WTC11 (cell line): Measurements from ENCODE around the gene SETD2. TPM values are rescaled to one million over a fixed set of nuclear protein-coding genes. Genes with fewer than 3 reads are reported as not detected.

Experiments used
- ATAC-seq: fragments of 200-7000 bp; cut with Tn5 transposase; 2 replicates; pipeline ENCODE4 v1.10.0; 2021; ENCODE audit warnings: mild to moderate bottlenecking, moderate library complexity
- CTCF ChIA-PET: fragments of 300-600 bp; sonication (Branson Sonifier 250); formaldehyde crosslinking; loops from one replicate; lab custom pipeline; 2021; ENCODE audit warnings: antibody characterized with exemption; lab: Charles Lee
- POLR2A ChIA-PET: fragments of 350-600 bp; sonication (Branson Sonifier 250); formaldehyde crosslinking; loops from one replicate; lab custom pipeline; 2021; ENCODE audit warnings: antibody characterized with exemption; lab: Charles Lee
- DNase-seq: peaks from one replicate; pipeline ENCODE4 v3.0.0; 2021; ENCODE audit warnings: low spot score
- H3K27ac Mint-ChIP-seq: 2 replicates; pipeline ENCODE4 v1.8.0; 2021; ENCODE audit warnings: mixed read lengths
- H3K27me3 Mint-ChIP-seq: 2 replicates; pipeline ENCODE4 v1.8.0; 2021; ENCODE audit warnings: low read depth, mild to moderate bottlenecking, moderate library complexity, mixed read lengths
- H3K36me3 Mint-ChIP-seq: 2 replicates; pipeline ENCODE4 v1.8.0; 2021; ENCODE audit warnings: mixed read lengths
- H3K4me1 Mint-ChIP-seq: 2 replicates; pipeline ENCODE4 v1.8.0; 2022; ENCODE audit warnings: mixed read lengths
- H3K4me3 Mint-ChIP-seq: 2 replicates; pipeline ENCODE4 v1.8.0; 2021; ENCODE audit warnings: mild to moderate bottlenecking, moderate library complexity, mixed read lengths
- H3K9me3 Mint-ChIP-seq: 2 replicates; pipeline ENCODE4 v1.8.0; 2021; ENCODE audit warnings: mixed read lengths
- EMX1 ChIP-seq: fragments of 250-450 bp; sonication (Bioruptor Pico); IDR thresholded peaks from 2 replicates; pipeline ENCODE4 v1.8.0; 2021; ENCODE audit warnings: mild to moderate bottlenecking
- ESRRA ChIP-seq: sonication (generic); formaldehyde crosslinking; IDR thresholded peaks from 2 replicates; pipeline ENCODE4 v1.8.1; 2022; ENCODE audit warnings: mild to moderate bottlenecking, missing genetic modification reagents, borderline replicate concordance
- FOXK1 ChIP-seq: sonication (generic); formaldehyde crosslinking; IDR thresholded peaks from 2 replicates; pipeline ENCODE4 v1.8.0; 2022; ENCODE audit warnings: mild to moderate bottlenecking, moderate library complexity, missing genetic modification reagents
- GTF2I ChIP-seq: fragments of 250-450 bp; sonication (Bioruptor Pico); conservative IDR thresholded peaks from 2 replicates; pipeline ENCODE4 v1.4.0; 2021; ENCODE audit warnings: mild to moderate bottlenecking
- IRF2 ChIP-seq: sonication (generic); formaldehyde crosslinking; IDR thresholded peaks from 2 replicates; pipeline ENCODE4 v1.8.0; 2022; ENCODE audit warnings: low read depth, missing genetic modification reagents, borderline replicate concordance
- NFATC4 ChIP-seq: fragments of 250-450 bp; sonication (Bioruptor Pico); IDR thresholded peaks from 2 replicates; pipeline ENCODE4 v1.9.0; 2021; ENCODE audit warnings: mild to moderate bottlenecking
- RELA ChIP-seq: sonication (generic); formaldehyde crosslinking; IDR thresholded peaks from 2 replicates; pipeline ENCODE4 v1.8.1; 2022; ENCODE audit warnings: missing genetic modification reagents, mild to moderate bottlenecking, borderline replicate concordance
- RORB ChIP-seq: fragments of 250-450 bp; sonication (Bioruptor Pico); IDR thresholded peaks from 2 replicates; pipeline ENCODE4 v1.9.0; 2021; ENCODE audit warnings: mild to moderate bottlenecking
- SMAD3 ChIP-seq: sonication (generic); formaldehyde crosslinking; IDR thresholded peaks from 2 replicates; pipeline ENCODE4 v1.8.0; 2022; ENCODE audit warnings: missing genetic modification reagents, mild to moderate bottlenecking, borderline replicate concordance
- SOX15 ChIP-seq: fragments of 250-450 bp; sonication (Bioruptor Pico); IDR thresholded peaks from 2 replicates; pipeline ENCODE4 v1.9.0; 2021; ENCODE audit warnings: mild to moderate bottlenecking
- ZBTB21 ChIP-seq: sonication (generic); formaldehyde crosslinking; IDR thresholded peaks from 2 replicates; pipeline ENCODE4 v1.8.1; 2023; ENCODE audit warnings: mild to moderate bottlenecking, missing genetic modification reagents, borderline replicate concordance
- ZNF138 ChIP-seq: sonication (generic); formaldehyde crosslinking; conservative IDR thresholded peaks from 2 replicates; pipeline ENCODE4 v1.8.1; 2022; ENCODE audit warnings: mild to moderate bottlenecking, moderate library complexity, missing genetic modification reagents
- ZNF423 ChIP-seq: fragments of 250-450 bp; sonication (Bioruptor Pico); IDR thresholded peaks from 2 replicates; pipeline ENCODE4 v2.1.2; 2022; ENCODE audit warnings: mild to moderate bottlenecking, moderate library complexity
- total RNA-seq: library from RNA; stranded (reverse); gene quantifications from 3 replicates; pipeline ENCODE4 v1.2.3, GENCODE V29; 2021
- TF ChIP-seq, protein P1 (sequence below): sonication (generic); formaldehyde crosslinking; IDR thresholded peaks from 2 replicates; pipeline ENCODE4 v1.8.1; 2023; ENCODE audit warnings: mild to moderate bottlenecking, missing genetic modification reagents
- TF ChIP-seq, protein P2 (sequence below): fragments of 200-600 bp; IDR thresholded peaks from 2 replicates; pipeline ENCODE4 v1.8.0; 2022; ENCODE audit warnings: antibody characterized with exemption
- TF ChIP-seq, protein P3 (sequence below): sonication (generic); formaldehyde crosslinking; IDR thresholded peaks from 2 replicates; pipeline ENCODE4 v1.8.1; 2022; ENCODE audit warnings: mild to moderate bottlenecking, missing genetic modification reagents, moderate library complexity, borderline replicate concordance
- TF ChIP-seq, protein P4 (sequence below): fragments of 250-450 bp; sonication (Bioruptor Pico); IDR thresholded peaks from 2 replicates; pipeline ENCODE4 v1.9.0; 2021; ENCODE audit warnings: mild to moderate bottlenecking, borderline replicate concordance
- TF ChIP-seq, protein P5 (sequence below): sonication (generic); formaldehyde crosslinking; conservative IDR thresholded peaks from 2 replicates; pipeline ENCODE4 v1.8.1; 2023; ENCODE audit warnings: mild to moderate bottlenecking, low read depth, missing genetic modification reagents, moderate library complexity
- TF ChIP-seq, protein P6 (sequence below): sonication (generic); formaldehyde crosslinking; IDR thresholded peaks from 2 replicates; pipeline ENCODE4 v1.8.1; 2022; ENCODE audit warnings: low read depth, mild to moderate bottlenecking, moderate library complexity, missing genetic modification reagents, borderline replicate concordance
- TF ChIP-seq, protein P7 (sequence below): sonication (generic); formaldehyde crosslinking; IDR thresholded peaks from 2 replicates; pipeline ENCODE4 v1.8.0; 2022; ENCODE audit warnings: mild to moderate bottlenecking, missing genetic modification reagents

The SETD2 gene
- total RNA-seq, 1 experiment from 2014 or later = 39.8 TPM

DNA sequence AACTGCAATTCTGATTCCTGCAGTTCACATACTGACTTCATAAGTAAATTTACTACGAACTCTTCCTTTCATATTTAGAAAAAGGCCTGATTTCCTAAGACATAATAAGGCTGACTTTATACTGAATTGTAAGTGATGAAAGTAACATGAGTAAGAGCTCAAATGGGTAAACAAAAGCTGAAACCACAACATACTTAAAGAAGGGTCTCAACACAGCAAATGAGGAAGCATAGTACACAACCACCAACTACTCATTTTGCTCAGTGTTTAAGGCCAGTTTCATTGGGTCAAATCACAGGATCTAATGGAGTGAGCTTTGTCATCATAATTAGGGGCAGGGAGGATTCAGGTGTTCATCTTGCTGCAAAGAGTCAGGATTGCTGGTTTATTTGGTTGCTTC lies 81.4 kb downstream of the SETD2 start (continued):
- TF ChIP-seq, protein P1, sequence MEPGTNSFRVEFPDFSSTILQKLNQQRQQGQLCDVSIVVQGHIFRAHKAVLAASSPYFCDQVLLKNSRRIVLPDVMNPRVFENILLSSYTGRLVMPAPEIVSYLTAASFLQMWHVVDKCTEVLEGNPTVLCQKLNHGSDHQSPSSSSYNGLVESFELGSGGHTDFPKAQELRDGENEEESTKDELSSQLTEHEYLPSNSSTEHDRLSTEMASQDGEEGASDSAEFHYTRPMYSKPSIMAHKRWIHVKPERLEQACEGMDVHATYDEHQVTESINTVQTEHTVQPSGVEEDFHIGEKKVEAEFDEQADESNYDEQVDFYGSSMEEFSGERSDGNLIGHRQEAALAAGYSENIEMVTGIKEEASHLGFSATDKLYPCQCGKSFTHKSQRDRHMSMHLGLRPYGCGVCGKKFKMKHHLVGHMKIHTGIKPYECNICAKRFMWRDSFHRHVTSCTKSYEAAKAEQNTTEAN (CRISPR knock-in tag) = no peak
- no peak for TF ChIP-seq ZNF138 (CRISPR knock-in tag)

DNA sequence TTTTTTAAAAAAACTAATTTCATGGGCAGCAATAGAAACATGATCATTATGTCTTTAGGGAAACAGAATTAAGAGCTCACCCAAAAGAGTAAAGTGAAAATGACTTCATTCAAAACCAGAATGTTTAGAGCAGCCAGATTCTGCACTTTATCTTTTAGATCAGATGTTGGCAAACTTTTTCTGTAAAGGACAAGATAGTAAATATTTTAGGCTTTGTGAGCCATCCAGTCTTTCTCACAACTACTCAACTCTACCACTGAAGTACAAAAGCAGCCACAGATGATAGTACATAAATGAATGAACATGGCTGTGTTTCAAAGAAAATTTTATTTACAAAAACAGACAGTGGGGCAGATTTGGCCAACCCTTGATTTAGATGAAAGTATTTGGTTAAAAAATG lies 84.5 kb downstream of the SETD2 start:
- Mint-ChIP-seq H3K27me3 (no peaks in the 10 kb centered on the region), H3K4me1 (peaks cover 19% of the 10 kb centered on the region), H3K27ac (no peak overlapping the region), H3K4me3 (no peak overlapping the region), H3K36me3 (peaks cover 45% of the 10 kb centered on the region), H3K9me3 (no peaks in the 10 kb centered on the region)
- no peak for TF ChIP-seq RELA (CRISPR knock-in tag)
- TF ChIP-seq, protein P2, sequence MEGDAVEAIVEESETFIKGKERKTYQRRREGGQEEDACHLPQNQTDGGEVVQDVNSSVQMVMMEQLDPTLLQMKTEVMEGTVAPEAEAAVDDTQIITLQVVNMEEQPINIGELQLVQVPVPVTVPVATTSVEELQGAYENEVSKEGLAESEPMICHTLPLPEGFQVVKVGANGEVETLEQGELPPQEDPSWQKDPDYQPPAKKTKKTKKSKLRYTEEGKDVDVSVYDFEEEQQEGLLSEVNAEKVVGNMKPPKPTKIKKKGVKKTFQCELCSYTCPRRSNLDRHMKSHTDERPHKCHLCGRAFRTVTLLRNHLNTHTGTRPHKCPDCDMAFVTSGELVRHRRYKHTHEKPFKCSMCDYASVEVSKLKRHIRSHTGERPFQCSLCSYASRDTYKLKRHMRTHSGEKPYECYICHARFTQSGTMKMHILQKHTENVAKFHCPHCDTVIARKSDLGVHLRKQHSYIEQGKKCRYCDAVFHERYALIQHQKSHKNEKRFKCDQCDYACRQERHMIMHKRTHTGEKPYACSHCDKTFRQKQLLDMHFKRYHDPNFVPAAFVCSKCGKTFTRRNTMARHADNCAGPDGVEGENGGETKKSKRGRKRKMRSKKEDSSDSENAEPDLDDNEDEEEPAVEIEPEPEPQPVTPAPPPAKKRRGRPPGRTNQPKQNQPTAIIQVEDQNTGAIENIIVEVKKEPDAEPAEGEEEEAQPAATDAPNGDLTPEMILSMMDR = no peak
- TF ChIP-seq, protein P3, sequence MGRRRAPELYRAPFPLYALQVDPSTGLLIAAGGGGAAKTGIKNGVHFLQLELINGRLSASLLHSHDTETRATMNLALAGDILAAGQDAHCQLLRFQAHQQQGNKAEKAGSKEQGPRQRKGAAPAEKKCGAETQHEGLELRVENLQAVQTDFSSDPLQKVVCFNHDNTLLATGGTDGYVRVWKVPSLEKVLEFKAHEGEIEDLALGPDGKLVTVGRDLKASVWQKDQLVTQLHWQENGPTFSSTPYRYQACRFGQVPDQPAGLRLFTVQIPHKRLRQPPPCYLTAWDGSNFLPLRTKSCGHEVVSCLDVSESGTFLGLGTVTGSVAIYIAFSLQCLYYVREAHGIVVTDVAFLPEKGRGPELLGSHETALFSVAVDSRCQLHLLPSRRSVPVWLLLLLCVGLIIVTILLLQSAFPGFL (CRISPR knock-in tag) = no peak
- no peak for TF ChIP-seq NFATC4 (CRISPR knock-in tag)
- no peak for TF ChIP-seq SMAD3 (CRISPR knock-in tag)
- TF ChIP-seq FOXK1 (CRISPR knock-in tag) = no peak
- no peak for TF ChIP-seq ESRRA (CRISPR knock-in tag)
- no peak for TF ChIP-seq EMX1
- TF ChIP-seq IRF2 (CRISPR knock-in tag) = no peak
- TF ChIP-seq ZNF423 (CRISPR knock-in tag) = no peak
- TF ChIP-seq, protein P4, sequence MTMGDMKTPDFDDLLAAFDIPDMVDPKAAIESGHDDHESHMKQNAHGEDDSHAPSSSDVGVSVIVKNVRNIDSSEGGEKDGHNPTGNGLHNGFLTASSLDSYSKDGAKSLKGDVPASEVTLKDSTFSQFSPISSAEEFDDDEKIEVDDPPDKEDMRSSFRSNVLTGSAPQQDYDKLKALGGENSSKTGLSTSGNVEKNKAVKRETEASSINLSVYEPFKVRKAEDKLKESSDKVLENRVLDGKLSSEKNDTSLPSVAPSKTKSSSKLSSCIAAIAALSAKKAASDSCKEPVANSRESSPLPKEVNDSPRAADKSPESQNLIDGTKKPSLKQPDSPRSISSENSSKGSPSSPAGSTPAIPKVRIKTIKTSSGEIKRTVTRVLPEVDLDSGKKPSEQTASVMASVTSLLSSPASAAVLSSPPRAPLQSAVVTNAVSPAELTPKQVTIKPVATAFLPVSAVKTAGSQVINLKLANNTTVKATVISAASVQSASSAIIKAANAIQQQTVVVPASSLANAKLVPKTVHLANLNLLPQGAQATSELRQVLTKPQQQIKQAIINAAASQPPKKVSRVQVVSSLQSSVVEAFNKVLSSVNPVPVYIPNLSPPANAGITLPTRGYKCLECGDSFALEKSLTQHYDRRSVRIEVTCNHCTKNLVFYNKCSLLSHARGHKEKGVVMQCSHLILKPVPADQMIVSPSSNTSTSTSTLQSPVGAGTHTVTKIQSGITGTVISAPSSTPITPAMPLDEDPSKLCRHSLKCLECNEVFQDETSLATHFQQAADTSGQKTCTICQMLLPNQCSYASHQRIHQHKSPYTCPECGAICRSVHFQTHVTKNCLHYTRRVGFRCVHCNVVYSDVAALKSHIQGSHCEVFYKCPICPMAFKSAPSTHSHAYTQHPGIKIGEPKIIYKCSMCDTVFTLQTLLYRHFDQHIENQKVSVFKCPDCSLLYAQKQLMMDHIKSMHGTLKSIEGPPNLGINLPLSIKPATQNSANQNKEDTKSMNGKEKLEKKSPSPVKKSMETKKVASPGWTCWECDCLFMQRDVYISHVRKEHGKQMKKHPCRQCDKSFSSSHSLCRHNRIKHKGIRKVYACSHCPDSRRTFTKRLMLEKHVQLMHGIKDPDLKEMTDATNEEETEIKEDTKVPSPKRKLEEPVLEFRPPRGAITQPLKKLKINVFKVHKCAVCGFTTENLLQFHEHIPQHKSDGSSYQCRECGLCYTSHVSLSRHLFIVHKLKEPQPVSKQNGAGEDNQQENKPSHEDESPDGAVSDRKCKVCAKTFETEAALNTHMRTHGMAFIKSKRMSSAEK = no peak
- TF ChIP-seq, protein P5, sequence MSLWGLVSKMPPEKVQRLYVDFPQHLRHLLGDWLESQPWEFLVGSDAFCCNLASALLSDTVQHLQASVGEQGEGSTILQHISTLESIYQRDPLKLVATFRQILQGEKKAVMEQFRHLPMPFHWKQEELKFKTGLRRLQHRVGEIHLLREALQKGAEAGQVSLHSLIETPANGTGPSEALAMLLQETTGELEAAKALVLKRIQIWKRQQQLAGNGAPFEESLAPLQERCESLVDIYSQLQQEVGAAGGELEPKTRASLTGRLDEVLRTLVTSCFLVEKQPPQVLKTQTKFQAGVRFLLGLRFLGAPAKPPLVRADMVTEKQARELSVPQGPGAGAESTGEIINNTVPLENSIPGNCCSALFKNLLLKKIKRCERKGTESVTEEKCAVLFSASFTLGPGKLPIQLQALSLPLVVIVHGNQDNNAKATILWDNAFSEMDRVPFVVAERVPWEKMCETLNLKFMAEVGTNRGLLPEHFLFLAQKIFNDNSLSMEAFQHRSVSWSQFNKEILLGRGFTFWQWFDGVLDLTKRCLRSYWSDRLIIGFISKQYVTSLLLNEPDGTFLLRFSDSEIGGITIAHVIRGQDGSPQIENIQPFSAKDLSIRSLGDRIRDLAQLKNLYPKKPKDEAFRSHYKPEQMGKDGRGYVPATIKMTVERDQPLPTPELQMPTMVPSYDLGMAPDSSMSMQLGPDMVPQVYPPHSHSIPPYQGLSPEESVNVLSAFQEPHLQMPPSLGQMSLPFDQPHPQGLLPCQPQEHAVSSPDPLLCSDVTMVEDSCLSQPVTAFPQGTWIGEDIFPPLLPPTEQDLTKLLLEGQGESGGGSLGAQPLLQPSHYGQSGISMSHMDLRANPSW (CRISPR knock-in tag) = no peak
- no peak for TF ChIP-seq GTF2I (CRISPR knock-in tag)
- TF ChIP-seq ZBTB21 (CRISPR knock-in tag) = no peak
- TF ChIP-seq RORB (CRISPR knock-in tag) = no peak
- TF ChIP-seq, protein P6, sequence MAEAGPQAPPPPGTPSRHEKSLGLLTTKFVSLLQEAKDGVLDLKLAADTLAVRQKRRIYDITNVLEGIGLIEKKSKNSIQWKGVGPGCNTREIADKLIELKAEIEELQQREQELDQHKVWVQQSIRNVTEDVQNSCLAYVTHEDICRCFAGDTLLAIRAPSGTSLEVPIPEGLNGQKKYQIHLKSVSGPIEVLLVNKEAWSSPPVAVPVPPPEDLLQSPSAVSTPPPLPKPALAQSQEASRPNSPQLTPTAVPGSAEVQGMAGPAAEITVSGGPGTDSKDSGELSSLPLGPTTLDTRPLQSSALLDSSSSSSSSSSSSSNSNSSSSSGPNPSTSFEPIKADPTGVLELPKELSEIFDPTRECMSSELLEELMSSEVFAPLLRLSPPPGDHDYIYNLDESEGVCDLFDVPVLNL (CRISPR knock-in tag) = no peak
- TF ChIP-seq, protein P7, sequence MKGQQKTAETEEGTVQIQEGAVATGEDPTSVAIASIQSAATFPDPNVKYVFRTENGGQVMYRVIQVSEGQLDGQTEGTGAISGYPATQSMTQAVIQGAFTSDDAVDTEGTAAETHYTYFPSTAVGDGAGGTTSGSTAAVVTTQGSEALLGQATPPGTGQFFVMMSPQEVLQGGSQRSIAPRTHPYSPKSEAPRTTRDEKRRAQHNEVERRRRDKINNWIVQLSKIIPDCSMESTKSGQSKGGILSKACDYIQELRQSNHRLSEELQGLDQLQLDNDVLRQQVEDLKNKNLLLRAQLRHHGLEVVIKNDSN (CRISPR knock-in tag) = no peak
- TF ChIP-seq SOX15 (CRISPR knock-in tag) = no peak
- POLR2A ChIA-PET = no interaction called here
- DNase-seq = no peak
- CTCF ChIA-PET = no interaction called here
- ATAC-seq = no peak
